Neuronal stem cell (in vitro differentiated cells): ENCODE data around the gene UBL7.
"Not testable (repeated sequence)": the region's sequence is repeated elsewhere in the genome, so short reads cannot be mapped to it uniquely, and the experiment has no call there.

Source experiments
- DNase-seq: peaks from one replicate; pipeline ENCODE4 v3.0.0-alpha.2; 2013; ENCODE audit warnings: low spot score
- H2AFZ ChIP-seq: one replicate; pipeline ENCODE4 v1.6.1; 2013; ENCODE audit warnings: mild to moderate bottlenecking, low read length, inconsistent platforms
- H2AK5ac ChIP-seq: 2 replicates; pipeline ENCODE4 v1.6.1; 2013; ENCODE audit warnings: low read depth, mild to moderate bottlenecking, inconsistent platforms, low read length, moderate library complexity, mixed read lengths
- H2BK120ac ChIP-seq: 2 replicates; pipeline ENCODE4 v1.6.1; 2013; ENCODE audit warnings: low read depth, mild to moderate bottlenecking, inconsistent platforms, low read length, moderate library complexity, mixed read lengths
- H2BK12ac ChIP-seq: one replicate; pipeline ENCODE4 v1.6.1; 2013; ENCODE audit warnings: low read length, inconsistent platforms
- H2BK15ac ChIP-seq: 2 replicates; pipeline ENCODE4 v1.6.1; 2013; ENCODE audit warnings: mild to moderate bottlenecking, low read length, inconsistent platforms, mixed read lengths
- H2BK5ac ChIP-seq: one replicate; pipeline ENCODE4 v1.6.1; 2013; ENCODE audit warnings: inconsistent platforms, mild to moderate bottlenecking, low read length, moderate library complexity
- H3K14ac ChIP-seq: one replicate; pipeline ENCODE4 v1.6.1; 2013; ENCODE audit warnings: low read length, inconsistent platforms
- H3K18ac ChIP-seq: 2 replicates; pipeline ENCODE4 v1.6.1; 2013; ENCODE audit warnings: low read length, inconsistent platforms
- H3K23ac ChIP-seq: 2 replicates; pipeline ENCODE4 v1.6.1; 2013; ENCODE audit warnings: low read depth, mild to moderate bottlenecking, mixed read lengths, low read length, inconsistent platforms; ENCODE audit not compliant: poor library complexity
- H3K27ac ChIP-seq: replicated peaks from 3 replicates; pipeline ENCODE4 v1.5.1; 2013; ENCODE audit warnings: low read length, inconsistent platforms
- H3K27me3 ChIP-seq, 3 experiments: 2 replicates each; pipeline ENCODE4 v1.6.1; 2013; ENCODE audit warnings: low read length in 3 of 3, mild to moderate bottlenecking in 2 of 3, inconsistent platforms in 1 of 3, low read depth in 1 of 3, mixed read lengths in 1 of 3, moderate library complexity in 1 of 3; ENCODE audit not compliant: control insufficient read depth in 3 of 3, insufficient read depth in 3 of 3
- H3K36me3 ChIP-seq, 2 donors: replicated peaks in 1 of 2; 2 replicates each; pipeline ENCODE4 v1.6.1; 2013; ENCODE audit warnings: low read length in 2 of 2; ENCODE audit not compliant: control insufficient read depth in 2 of 2, insufficient read depth in 2 of 2
- H3K4ac ChIP-seq: 2 replicates; pipeline ENCODE4 v1.6.1; 2013; ENCODE audit warnings: inconsistent platforms, mild to moderate bottlenecking, low read length, moderate library complexity
- H3K4me1 ChIP-seq, 2 donors: 1 replicate in 1 of 2; 2 replicates in 1 of 2; pipeline ENCODE4 v1.6.1; 2013; ENCODE audit warnings: low read length in 2 of 2, low read depth in 1 of 2; ENCODE audit not compliant: control insufficient read depth in 2 of 2, insufficient read depth in 1 of 2
- H3K4me2 ChIP-seq: one replicate; pipeline ENCODE4 v1.6.1; 2013; ENCODE audit warnings: mild to moderate bottlenecking, low read length, inconsistent platforms; ENCODE audit not compliant: insufficient read depth, poor library complexity, severe bottlenecking
- H3K4me3 ChIP-seq, 2 donors: 2 replicates each; pipeline ENCODE4 v1.5.1; 2013; ENCODE audit warnings: low read length in 2 of 2, mild to moderate bottlenecking in 2 of 2, inconsistent platforms in 1 of 2, moderate library complexity in 1 of 2
- H3K79me1 ChIP-seq: one replicate; pipeline ENCODE4 v1.6.1; 2013; ENCODE audit warnings: low read depth, mild to moderate bottlenecking, inconsistent platforms, low read length, moderate library complexity
- H3K9ac ChIP-seq: one replicate; pipeline ENCODE4 v1.6.1; 2013; ENCODE audit warnings: mild to moderate bottlenecking, low read depth, low read length, inconsistent platforms; ENCODE audit not compliant: poor library complexity
- H3K9me3 ChIP-seq, 2 donors: replicated peaks in 1 of 2; 2 replicates each; pipeline versions ENCODE3 to v1.6.1; 2013; ENCODE audit warnings: low read length in 2 of 2, mild to moderate bottlenecking in 2 of 2, inconsistent platforms in 1 of 2, low read depth in 1 of 2, mixed read lengths in 1 of 2, moderate library complexity in 1 of 2; ENCODE audit not compliant: control insufficient read depth in 2 of 2, insufficient read depth in 1 of 2
- H4K8ac ChIP-seq: one replicate; pipeline ENCODE4 v1.6.1; 2013; ENCODE audit warnings: low read depth, mild to moderate bottlenecking, inconsistent platforms, low read length, moderate library complexity
- H4K91ac ChIP-seq: one replicate; pipeline ENCODE4 v1.6.1; 2013; ENCODE audit warnings: low read length, low read depth, mild to moderate bottlenecking, inconsistent platforms; ENCODE audit not compliant: poor library complexity
- WGBS, 2 donors: extraction: QIAGEN DNeasy Blood & Tissue Kit; methylation state at CpG; one replicate each; pipeline ENCODE4 v1.1.7; 2013; ENCODE audit warnings: missing lambda C conversion rate in 2 of 2, mixed read lengths in 1 of 2; ENCODE audit not compliant: insufficient read length in 2 of 2, insufficient replicate concordance in 1 of 2; ENCODE audit errors: extremely low coverage in 2 of 2; 5-methylcytosine and 5-hydroxymethylcytosine counted together

Gene UBL7

GRCh38 chr15:74459798-74460197 is 1.2 kb downstream of the UBL7 start:
- not testable (repeated sequence) for H4K8ac ChIP-seq, H3K4ac ChIP-seq, H3K9ac ChIP-seq, H2BK120ac ChIP-seq, H3K27ac ChIP-seq, H3K4me1 ChIP-seq, H3K79me1 ChIP-seq, H2AK5ac ChIP-seq, H2AFZ ChIP-seq, H3K14ac ChIP-seq, DNase-seq, H3K18ac ChIP-seq, H3K4me2 ChIP-seq, H2BK5ac ChIP-seq, H2BK12ac ChIP-seq, H4K91ac ChIP-seq, H3K23ac ChIP-seq, H2BK15ac ChIP-seq, H3K27me3 ChIP-seq, H3K4me3 ChIP-seq
- no CpG with 5 or more reads among the region's 14 CpGs for WGBS, 2 donors
- Histone ChIP-seq H3K9me3 (peaks cover 0 to 12% of the 10 kb centered on the region in 2 donors), H3K36me3 (peaks cover 2 to 31% of the 10 kb centered on the region in 2 donors)

GRCh38 chr15:74458473-74458872 is 2.5 kb downstream of the UBL7 start:
- H3K23ac ChIP-seq, result no peak overlapping the region
- no CpG with 5 or more reads among the region's 3 CpGs for WGBS, 2 donors

GRCh38 chr15:74457036-74457435 is 3.9 kb downstream of the UBL7 start:
- H2AFZ ChIP-seq, H2BK120ac ChIP-seq, H3K4me2 ChIP-seq, H4K8ac ChIP-seq, H3K27me3 ChIP-seq, H3K79me1 ChIP-seq, H3K9ac ChIP-seq, H3K14ac ChIP-seq, H3K4me3 ChIP-seq, H2BK5ac ChIP-seq, H3K18ac ChIP-seq, H4K91ac ChIP-seq, H2AK5ac ChIP-seq, H3K23ac ChIP-seq, H3K27ac ChIP-seq, H3K9me3 ChIP-seq, H2BK12ac ChIP-seq, H2BK15ac ChIP-seq, DNase-seq, H3K4ac ChIP-seq: not testable (repeated sequence)
- Histone ChIP-seq H3K36me3 (peaks cover 2 to 41% of the 10 kb centered on the region in 2 donors), H3K4me1 (peaks cover 2 to 10% of the 10 kb centered on the region in 2 donors)
- WGBS, 2 donors, result no CpG with 5 or more reads among the region's 10 CpGs

More at GRCh38 chr15:74458473-74458872, 2.5 kb downstream of the UBL7 start:
- Histone ChIP-seq H3K79me1 (no peaks in the 10 kb centered on the region), H2AK5ac (no peak overlapping the region), H2BK15ac (no peak overlapping the region), H3K36me3 (peaks cover 2 to 30% of the 10 kb centered on the region in 2 donors), H3K4me3 (no peak overlapping the region), H3K9ac (no peak overlapping the region), H3K9me3 (peaks cover 0 to 9% of the 10 kb centered on the region in 2 donors), H3K18ac (no peak overlapping the region), H2BK120ac (no peak overlapping the region), H3K14ac (no peak overlapping the region), H3K27me3 (no peaks in the 10 kb centered on the region), H4K8ac (no peak overlapping the region), H3K4ac (no peak overlapping the region), H4K91ac (no peak overlapping the region), H3K4me1 (peaks cover 3 to 6% of the 10 kb centered on the region in 2 donors), H2BK12ac (no peak overlapping the region), H3K4me2 (no peak overlapping the region), H2BK5ac (no peak overlapping the region), H3K27ac (no peak overlapping the region), H2AFZ (no peak overlapping the region)
- no peak for DNase-seq

GRCh38 chr15:74454764-74455500 is 6.0 kb downstream of the UBL7 start:
- H3K4me1 ChIP-seq, result peaks cover 0 to 13% of the 10 kb centered on the region in 2 donors
- H2AK5ac ChIP-seq, result no peak overlapping the region
- no peak overlapping the region for H3K18ac ChIP-seq
- H3K4ac ChIP-seq, result no peak overlapping the region
- no peaks in the 10 kb centered on the region for H3K9me3 ChIP-seq
- H2BK120ac ChIP-seq, result no peak overlapping the region
- no peak overlapping the region for H3K9ac ChIP-seq
- H2BK15ac ChIP-seq, result no peak overlapping the region
- H4K91ac ChIP-seq, result no peak overlapping the region
- H3K79me1 ChIP-seq, result no peaks in the 10 kb centered on the region
- H3K23ac ChIP-seq, result no peak overlapping the region
- no peak overlapping the region for H3K27ac ChIP-seq
- no peak for DNase-seq
- no peak overlapping the region for H2BK5ac ChIP-seq
- no peaks in the 10 kb centered on the region for H3K27me3 ChIP-seq
- H3K4me2 ChIP-seq, result no peak overlapping the region
- H4K8ac ChIP-seq, result no peak overlapping the region
- H3K4me3 ChIP-seq, result no peak overlapping the region
- no peak overlapping the region for H2BK12ac ChIP-seq
- H2AFZ ChIP-seq, result no peak overlapping the region
- H3K14ac ChIP-seq, result no peak overlapping the region
- peaks cover 13 to 56% of the 10 kb centered on the region in 2 donors for H3K36me3 ChIP-seq
